DND-41 (cell line): ENCODE measurements around the gene BCL11B.

Source experiments
- EZH2 ChIP-seq: IDR thresholded peaks from 3 replicates; pipeline ENCODE4 v1.6.1; 2012; ENCODE audit warnings: borderline replicate concordance, low read depth, mild to moderate bottlenecking, moderate library complexity, low read length, inconsistent platforms; ENCODE audit not compliant: severe bottlenecking
- TF ChIP-seq, protein P1 (sequence below): IDR thresholded peaks from 2 replicates; pipeline ENCODE4 v1.5.1; 2012; ENCODE audit warnings: borderline replicate concordance, low read length, moderate library complexity, mild to moderate bottlenecking; ENCODE audit not compliant: poor library complexity, severe bottlenecking; ENCODE audit errors: extremely low read depth

DNA sequence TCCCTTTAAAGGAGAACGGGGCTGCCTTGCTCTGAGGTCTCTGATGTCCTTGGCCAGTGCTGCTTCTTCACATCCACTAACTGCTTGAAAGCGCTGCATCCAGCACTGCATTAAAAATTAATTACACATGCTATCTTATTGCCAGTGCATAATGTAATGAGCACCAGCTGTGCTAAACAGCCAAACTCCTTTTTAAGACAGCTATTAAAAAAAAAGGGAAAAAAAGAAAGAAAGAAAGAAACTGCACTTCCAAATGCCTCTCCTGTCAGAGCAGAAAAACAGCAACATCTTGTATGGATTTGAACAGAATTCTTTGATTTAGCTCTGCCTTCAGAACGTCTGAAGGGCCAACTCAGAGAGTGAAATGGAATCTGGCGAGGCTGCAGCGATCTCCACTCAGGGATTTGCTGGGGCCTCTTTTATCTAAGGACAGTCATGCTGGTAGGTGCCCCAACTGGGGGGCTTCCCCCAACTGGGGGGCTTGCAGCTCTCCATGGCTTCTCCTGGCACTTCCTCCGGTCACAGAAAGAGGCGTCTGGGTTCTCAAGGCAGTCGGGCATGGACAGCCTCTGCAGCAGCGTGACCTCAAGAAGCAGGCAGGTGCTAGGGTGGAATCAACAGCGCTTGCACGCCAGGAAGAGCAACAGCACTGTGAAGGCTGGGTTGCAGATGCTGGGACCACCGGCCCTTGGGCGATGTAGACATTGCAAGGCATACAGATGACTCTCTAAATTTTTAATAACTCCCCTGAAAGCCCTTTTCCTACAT is 46.4 kb downstream of the BCL11B start:
- TF ChIP-seq, protein P1, sequence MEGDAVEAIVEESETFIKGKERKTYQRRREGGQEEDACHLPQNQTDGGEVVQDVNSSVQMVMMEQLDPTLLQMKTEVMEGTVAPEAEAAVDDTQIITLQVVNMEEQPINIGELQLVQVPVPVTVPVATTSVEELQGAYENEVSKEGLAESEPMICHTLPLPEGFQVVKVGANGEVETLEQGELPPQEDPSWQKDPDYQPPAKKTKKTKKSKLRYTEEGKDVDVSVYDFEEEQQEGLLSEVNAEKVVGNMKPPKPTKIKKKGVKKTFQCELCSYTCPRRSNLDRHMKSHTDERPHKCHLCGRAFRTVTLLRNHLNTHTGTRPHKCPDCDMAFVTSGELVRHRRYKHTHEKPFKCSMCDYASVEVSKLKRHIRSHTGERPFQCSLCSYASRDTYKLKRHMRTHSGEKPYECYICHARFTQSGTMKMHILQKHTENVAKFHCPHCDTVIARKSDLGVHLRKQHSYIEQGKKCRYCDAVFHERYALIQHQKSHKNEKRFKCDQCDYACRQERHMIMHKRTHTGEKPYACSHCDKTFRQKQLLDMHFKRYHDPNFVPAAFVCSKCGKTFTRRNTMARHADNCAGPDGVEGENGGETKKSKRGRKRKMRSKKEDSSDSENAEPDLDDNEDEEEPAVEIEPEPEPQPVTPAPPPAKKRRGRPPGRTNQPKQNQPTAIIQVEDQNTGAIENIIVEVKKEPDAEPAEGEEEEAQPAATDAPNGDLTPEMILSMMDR = no peak
- no peak for TF ChIP-seq EZH2
